HG02798 (cell line): ENCODE measurements around the gene FGFR1OP2.
"Not testable (repeated sequence)": the region's sequence is repeated elsewhere in the genome, so short reads cannot be mapped to it uniquely, and the experiment has no call there.

Experiments
- ATAC-seq: cut with Tn5 transposase; IDR thresholded peaks from one replicate; pipeline ENCODE4 v1.9.1; 2021; ENCODE audit warnings: mild to moderate bottlenecking; ENCODE audit not compliant: unreplicated experiment, poor library complexity

The FGFR1OP2 gene

DNA sequence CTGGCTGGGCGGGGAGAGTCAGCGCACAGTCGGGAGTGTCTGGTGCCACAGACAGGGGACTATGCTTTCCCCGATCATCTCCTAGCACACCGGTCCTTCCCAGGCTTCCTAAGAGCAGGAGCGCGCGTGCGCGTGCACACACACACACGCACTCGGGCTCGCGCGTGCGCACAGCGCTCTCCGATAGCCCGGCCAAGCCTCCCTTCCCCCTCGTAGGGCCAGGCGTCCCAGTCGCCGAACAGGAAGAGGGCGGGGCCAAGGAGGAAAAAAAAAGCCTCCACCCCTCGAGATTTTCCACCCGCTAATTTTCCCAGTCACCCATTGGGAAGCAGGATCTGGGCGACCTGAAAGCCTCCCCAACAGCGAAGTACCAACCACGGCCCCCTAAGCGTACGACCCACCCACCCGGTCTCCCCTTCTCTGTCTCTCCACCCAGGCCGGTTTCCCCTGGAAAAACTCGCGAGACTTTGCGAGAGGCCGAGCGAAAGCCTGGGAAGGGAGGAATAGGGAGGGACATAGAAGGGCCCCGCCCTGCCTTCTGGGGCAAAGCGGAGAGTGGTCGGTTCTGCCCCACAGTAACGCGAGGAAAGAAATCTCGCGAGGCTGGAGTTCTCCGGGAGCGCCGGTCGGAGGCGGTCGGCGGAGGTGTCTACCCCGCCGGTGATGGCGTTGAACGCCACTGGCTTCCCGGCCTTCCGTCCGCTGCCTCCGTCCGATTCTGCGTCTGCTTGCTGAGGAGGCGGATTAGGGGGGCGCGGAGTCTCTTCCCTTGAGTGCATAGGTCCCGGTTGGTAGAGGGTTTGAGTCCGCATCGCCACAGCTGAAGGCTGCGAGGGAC lies at the start of gene FGFR1OP2, which contains the start of gene INTS13:
TSS of gene FGFR1OP2 (plus strand) at position 608 of the 838 bp plus-strand sequence. CDS start 15,689 bp downstream, outside the sequence.
TSS of gene INTS13 (minus strand) at position 119 of the 838 bp plus-strand sequence. CDS start 1,178 bp downstream, outside the sequence.
- peak; percentile 88 for ATAC-seq

DNA sequence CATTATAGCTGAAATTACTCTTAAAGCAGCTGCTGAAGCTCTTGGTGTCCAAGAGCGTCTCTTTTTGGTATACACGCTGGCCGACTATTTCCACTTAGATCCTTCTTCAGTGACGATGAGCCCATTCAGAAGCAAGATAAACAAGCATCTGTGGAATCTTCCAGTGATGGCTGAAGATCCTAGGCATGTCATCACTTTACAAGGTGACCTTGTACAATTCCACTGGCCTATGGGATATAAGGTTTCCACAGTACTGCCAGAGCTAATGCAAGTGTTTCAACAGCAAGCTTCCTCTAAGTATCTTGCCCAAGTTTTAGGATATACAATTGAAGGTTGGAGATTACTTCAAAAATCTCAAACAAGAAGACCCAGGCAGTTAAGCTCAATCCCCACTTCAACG lies 47.5 kb upstream of the FGFR1OP2 start:
- no peak for ATAC-seq

DNA sequence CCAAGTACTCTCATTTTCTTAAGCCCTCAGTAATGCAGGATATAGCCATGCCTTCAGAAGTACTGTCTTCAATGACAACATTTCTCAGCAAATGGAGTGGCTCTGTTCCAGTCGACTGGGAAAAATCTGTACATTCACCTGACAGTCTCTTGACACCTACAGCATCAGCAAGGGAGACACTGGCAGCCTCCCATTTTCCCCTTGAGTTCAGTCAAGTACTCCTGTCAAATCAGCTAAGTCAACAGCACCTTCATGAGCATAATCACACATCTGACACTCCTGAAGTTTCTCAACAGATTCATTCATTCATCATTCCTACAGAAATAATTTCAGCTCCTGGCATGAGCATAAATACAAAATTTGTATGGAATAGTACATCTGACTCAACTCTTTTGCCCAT lies 46.6 kb upstream of the FGFR1OP2 start:
- ATAC-seq, result no peak

DNA sequence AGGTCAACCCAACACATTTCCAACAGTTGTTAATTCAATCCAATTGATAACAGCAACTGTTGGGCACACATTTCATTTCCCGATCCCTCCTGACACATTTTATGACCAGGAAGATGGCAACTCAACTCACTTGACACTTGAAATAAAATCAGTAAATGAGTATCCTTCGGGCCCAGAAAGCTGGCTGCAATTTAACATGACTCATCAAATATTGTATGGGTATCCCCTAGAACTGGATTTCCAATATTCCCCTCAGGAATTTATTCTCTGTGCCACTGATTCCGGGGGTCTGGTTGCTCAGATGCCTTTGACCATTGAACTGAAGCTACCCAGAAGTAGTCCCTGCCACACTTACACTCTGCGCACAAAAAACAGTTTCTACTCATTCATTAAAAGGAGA lies 42.6 kb upstream of the FGFR1OP2 start:
- ATAC-seq, result no peak

DNA sequence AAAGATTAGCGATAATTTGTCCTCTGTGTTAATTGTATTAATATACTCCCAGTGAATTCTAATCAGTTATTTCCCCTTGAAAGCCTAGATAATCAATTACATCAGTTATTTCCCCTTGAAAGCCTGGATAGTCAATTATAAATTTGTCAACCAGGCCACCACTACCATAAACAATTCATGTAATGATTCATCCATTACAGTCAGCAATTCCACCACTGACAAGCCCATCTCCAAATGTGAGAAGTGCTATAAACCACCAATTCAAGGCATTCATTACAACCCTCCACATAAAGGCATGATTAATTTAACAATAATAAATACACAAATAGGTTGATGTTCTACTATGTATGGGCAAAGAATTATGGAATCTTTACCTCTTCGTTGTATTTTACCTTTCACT lies 41.4 kb upstream of the FGFR1OP2 start:
- ATAC-seq, result no peak

DNA sequence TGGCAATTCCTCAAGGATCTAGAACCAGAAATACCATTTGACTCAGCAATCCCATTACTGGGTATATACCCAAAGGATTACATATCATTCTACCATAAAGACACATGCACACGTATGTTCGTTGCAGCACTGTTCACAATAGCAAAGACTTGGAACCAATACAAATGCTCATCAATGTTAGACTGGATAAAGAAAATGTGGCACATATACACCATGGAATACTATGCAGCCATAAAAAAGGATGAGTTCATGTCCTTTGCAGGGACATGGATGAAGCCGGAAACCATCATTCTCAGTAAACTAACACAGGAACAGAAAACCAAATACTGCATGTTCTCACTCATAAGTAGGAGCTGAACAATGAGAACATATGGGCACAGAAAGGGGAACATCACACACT lies 34.9 kb upstream of the FGFR1OP2 start:
- ATAC-seq, result not testable (repeated sequence)

DNA sequence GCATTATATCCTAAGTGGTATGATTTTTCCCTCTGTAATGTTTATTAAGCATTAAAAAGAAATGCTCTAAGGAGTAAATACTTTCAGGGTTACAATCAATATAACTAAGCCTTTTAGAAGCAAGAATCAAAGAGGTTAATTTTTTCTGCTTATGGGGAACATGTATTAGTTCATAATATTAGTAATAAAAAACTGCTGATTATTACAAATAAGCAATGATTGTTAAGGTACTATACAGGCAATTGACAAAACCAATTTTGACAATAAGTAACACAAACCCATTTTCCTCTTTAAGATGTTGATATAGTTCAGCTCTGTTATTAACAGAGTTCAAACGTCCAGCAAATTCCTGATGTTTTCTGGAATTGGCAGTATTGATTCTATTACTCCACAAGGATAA lies 32.2 kb upstream of the FGFR1OP2 start:
- ATAC-seq, result no peak

DNA sequence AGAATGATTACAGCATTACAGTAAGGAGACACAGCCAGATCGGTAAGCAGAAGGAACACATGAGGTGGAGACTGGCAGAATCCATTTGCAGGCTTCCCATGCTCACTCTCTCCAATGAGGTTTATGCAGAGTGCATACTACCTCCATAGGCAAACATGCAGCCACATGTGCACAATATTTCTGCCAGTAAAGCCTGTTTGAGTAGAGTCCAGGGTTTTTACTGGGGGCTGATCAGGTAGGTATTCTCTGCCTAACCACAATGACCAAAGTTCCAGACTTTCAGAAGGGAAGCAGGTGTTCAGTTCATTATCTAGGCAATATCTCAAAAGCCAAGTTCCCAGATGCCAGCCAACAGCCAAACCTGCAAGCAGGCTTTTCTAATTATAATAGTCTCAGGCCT lies 31.6 kb upstream of the FGFR1OP2 start:
- no peak for ATAC-seq

DNA sequence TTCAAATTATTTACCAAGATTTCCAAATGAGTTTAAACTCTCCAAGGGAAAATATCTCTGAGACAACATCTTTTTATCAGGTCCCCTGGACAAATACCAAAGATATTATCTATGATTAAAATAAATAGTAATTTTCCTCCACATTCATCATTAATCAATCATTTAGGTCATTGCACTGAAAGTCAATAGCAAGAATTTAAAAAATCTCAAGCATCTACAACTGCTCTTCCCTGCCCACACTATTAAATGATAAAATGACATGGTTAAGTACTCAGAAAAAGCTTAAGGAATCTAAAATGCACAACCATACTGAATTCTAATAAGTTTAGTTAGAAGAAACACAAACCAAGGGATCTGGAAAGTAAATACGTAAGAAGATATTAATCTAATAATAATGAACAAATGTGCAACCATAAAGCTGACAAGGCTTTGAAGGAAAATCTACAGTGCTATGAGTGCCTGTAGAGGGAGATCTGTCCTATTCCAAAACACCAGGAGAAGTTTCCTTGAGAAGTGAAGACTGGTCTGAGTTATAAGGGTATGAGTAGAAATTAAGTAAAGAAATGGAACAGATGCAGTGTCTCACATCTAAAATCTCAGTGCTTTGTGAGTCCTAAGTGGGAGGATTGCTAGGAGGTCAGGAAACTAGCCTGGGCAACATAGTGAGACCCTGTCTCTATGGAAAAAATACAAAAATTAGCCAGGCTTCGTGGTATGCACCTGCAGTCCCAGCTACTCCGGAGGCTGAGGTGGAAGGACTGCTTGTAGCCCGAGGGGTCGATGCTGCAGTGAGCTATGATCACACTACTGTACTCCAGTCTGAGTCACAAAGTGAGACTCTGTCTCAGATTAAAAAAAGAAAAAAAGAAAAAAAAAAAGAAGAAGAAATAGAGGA lies 19.7 kb upstream of the FGFR1OP2 start:
- ATAC-seq, result no peak

DNA sequence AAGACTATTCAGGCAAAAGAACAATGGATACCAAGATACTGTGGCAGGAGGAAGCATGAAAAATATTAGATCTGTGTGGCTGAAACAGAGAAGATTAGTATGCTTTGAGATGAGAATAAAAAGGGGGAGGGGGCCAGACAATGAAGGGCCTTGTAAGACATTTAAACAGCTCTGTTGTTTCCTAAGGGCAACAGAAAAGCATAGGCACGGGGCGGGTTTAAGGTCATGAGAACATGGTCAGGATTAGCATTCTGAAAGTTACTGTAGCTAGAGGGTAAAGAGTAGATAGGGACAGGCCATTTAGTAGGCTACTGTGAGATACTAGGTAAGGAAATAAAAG lies 19.1 kb upstream of the FGFR1OP2 start:
- no peak for ATAC-seq

DNA sequence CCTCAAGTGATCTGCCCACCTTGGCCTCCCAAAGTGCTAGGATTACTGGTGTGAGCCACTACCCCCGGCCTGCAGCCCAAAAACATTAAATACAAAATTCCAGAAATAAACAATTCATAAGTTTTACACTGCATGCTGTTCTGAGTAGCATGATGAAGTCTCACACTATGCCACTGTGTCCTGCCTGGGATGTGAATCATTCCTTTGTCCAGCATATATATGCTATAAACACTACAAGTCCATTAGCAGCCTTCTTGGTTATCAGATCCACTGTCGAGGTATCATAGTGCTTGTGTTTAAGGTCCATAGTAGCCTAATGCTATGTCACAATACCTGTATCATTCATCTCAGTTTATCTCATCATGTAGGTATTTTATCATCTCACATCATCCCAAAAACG lies 16.4 kb upstream of the FGFR1OP2 start:
- ATAC-seq, result no peak

DNA sequence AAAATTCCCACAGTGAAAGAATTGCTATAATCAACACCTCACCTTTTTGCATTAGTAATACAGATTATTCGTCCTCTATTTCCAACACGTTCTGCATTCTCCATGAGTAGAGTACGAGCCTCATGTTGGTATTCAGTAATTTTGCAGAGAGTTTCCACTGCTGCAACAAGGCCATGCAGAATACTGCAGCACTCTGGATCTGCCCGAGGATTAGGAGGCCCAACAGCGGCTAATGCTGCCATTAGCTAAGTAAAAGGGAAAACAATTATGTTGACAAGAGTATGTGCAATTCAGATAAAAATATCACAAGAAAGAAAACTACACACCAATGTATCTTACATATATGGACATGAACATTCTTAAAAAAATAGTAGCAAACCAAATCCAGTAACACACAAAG lies 9.6 kb upstream of the FGFR1OP2 start:
- no peak for ATAC-seq

DNA sequence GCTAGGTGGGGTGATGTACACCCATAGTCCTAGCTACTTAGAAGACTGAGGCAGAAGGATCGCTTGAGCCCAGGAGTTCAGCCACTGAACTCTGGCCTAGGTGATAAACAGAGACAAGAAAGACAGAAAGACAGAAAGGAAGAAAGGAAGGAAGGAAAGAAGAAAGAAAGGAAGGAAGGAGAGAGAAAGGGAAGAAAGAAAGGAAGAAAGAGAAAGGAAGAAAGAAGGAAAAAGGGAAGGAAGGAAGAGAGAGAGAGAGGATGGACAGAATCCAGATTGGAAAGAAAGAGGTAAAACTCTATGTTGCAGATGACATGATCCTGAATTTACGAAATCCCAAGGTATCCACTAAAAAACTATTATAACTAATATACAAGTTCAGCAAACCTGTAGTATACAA lies 8.7 kb upstream of the FGFR1OP2 start:
- ATAC-seq, result no peak

DNA sequence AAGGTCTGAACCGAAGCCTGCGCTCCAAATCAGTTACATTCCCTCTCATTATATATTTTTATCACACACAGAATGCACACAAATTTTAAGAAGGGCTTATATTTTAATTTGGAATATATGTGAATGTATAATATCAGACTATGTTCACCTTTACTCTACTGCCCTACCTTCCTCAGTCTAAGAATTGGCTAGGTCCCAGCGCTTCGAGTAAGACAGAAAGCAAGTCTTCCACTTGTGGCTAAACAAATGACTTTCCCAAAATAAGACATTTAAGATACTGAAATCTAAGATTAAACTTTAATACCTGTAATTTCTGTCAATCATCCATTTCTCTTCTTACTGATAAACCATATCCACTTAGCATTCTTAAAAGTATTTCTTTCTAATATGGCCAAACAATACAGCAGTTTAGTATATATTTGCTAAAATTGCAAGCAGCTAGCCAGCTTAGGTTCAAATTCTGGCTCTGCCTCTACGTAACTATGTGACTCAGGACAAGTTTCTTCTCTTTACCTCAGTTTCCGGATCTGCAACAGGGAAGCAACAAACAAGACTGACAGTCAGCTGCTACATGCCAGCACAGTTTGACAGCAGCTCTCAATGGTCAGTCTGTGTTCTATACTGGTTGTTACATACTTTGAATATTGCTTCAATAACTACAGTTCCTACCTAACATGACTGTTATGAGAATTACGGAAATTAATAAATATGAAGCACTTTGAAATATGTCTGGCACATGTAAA lies 2.5 kb upstream of the FGFR1OP2 start:
- ATAC-seq, result no peak

DNA sequence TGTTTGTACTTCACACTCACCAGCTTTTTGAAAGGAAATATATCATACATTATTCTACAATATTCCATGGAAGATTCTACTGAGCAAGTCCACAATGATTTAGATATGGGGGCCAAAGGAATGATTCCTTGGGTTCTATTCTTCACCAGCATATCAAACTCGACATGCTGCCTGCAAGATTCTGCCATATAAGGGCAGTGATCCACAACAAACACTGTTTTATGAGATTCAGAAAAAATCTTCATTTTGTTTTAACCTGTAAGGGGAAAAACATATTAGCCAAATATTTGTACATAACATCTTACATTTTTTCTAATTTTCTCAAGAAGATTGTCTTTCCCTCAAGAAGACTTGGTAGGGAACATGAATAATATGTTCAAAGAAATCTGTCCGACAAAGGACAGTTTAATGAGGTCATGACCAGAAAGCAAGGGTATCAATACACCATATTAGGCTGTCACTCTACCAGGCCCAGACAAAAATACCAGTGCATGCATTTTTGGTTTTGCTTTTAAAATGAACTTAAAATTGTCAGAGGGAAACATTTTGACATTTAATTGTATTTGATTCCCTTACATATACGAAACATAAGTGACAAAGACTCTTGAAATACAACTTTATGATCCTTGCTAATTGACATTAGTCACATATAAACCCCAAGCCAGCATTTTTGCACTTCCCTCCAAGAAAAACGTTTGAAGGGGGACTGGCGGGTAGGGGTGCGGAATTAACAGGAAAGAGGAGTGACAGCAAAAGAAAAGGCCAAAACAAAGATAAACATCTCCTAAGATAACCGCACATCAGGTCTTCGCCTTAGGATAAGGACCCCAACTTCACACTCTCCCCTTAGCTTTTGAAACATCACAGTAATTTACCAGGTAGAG lies 1.5 kb upstream of the FGFR1OP2 start:
- no peak for ATAC-seq

DNA sequence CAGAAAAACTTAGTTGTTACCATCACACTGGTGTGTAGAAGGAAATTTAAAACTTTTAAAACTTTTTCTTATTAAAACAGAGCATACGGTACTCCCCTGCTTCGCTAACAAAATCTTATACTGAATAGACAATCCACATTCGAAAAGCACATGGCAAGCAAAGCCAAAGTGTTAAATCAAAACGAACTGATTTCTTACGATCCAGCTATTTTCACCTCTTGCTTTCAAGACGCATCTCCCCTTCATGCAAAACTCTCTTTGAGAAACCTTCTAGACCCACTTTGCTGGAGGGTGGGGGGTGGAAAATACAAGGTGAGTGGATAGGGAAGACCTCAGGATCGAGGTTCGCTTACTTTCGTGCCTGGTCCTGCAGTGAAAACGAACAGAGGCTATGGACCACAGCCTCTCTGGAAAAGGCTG lies 817 bp upstream of the FGFR1OP2 start:
- ATAC-seq, result no peak

DNA sequence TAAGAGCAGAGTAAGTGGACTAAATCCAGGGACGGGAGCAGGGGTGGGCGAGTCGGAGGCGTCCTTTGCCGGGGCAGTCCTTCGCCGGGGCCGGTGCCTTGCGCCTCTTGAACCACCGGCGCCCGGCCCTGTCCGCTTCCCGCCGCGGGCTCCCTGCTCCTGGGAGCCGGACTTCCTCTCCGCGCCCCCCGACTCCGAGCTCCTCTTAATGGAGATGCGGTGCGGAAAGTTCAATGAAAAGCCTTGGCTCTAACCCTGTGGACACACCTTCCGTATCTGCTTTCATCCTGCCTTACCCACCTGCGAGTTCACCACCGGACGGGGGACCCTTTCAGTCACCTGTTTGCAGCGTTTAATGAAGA lies 412 bp downstream of the FGFR1OP2 start:
- peak; percentile 1 for ATAC-seq

DNA sequence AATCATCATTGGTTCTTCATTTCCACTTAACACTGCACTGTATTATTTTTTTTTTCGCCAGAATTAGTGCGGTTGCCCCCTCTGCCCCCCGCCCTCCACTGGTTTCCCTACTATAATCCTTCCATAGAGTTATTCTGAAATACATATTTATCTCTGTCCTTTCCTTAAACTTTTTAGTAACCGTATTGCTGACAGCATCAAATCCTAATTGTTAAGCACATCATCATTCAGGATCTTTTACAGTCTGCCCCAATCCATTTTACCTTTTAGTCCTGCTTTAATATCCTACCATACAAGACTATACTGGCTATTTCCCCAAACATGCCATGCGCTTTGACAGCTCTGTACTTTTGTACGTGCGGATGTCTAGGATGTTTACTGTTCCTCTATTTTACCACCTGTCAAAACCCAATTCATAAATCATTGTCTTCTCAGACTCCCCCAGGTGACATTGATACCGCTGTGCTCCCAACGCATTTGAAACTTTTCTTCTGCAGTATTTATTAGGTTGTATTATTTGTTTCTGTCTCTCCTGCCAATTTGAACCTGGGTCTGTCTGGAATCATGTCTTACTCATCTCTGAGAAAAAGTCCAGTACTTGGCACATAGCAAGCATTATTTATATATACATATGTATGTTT lies 1.0 kb downstream of the FGFR1OP2 start:
- no peak for ATAC-seq

DNA sequence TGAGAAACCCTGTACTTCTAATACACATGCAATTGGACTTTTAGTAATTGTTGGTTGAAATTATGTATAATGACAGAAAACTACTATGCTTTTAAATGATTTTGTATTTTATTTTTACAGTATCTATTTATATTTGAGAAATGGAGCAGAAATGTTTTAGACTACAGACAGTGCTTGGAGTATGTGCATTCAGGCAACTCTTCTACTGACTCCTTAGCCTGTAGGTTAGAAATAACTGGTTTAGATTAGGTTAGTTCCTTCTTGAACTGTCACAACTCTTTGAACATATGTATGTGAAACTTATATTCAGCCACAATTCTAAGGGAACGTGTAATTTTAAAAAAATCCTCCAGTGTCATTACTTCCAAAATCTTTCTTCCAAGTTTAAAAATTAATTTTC lies 1.7 kb downstream of the FGFR1OP2 start:
- no peak for ATAC-seq
